ENCODE data around the gene ACOX1.

DNA sequence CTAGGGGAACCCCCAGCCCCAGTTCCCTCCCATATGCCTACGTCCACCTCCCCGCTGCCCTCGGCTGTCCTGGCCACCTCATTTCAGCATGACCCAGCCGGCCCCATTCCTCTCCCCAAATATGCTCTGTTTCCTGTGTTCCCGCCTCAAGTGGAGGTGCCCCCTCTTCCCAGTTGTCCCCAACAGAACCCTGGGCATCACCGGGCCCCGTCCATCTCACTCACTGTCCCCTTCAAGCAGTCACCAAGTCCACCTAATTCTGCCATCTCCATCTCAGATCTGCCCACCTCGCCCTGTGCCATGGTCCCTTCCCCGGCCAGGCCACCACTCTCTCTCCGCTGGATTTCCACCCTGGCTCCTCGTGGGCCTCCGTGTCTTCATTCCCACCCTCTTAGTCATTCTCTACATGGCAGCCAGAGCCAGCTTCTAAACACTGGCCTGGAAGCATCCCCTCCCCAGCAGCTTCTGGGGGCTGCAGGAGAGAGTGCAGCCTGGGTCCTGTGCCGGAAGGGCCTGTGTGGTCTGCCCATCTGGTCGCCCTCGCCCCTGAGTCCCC is 34.5 kb upstream of the ACOX1 start:
- TF ChIP-seq, protein P1, sequence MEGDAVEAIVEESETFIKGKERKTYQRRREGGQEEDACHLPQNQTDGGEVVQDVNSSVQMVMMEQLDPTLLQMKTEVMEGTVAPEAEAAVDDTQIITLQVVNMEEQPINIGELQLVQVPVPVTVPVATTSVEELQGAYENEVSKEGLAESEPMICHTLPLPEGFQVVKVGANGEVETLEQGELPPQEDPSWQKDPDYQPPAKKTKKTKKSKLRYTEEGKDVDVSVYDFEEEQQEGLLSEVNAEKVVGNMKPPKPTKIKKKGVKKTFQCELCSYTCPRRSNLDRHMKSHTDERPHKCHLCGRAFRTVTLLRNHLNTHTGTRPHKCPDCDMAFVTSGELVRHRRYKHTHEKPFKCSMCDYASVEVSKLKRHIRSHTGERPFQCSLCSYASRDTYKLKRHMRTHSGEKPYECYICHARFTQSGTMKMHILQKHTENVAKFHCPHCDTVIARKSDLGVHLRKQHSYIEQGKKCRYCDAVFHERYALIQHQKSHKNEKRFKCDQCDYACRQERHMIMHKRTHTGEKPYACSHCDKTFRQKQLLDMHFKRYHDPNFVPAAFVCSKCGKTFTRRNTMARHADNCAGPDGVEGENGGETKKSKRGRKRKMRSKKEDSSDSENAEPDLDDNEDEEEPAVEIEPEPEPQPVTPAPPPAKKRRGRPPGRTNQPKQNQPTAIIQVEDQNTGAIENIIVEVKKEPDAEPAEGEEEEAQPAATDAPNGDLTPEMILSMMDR (IDR thresholded peaks at IDR 0.05), result no peak
- TF ChIP-seq RAD21 (IDR thresholded peaks at IDR 0.05; ENCODE audit: low read length) (no peak), IRF3 (IDR thresholded peaks at IDR 0.05; ENCODE audit: low read depth, low read length) (no peak)

Data from SK-N-SH (cell line).